Mesenteric fat pad (tissue), 1 donor: ENCODE measurements around the gene MBD4. TPM values are rescaled to one million over a fixed set of nuclear protein-coding genes. Genes with fewer than 3 reads are reported as not detected.

ENCODE experiments used
- DNase-seq: peaks from one replicate; pipeline ENCODE4 v3.0.0-alpha.2; 2020; ENCODE audit warnings: low spot score
- total RNA-seq: library from RNA; stranded (reverse); fragmentation: NEBNext Ultra II Directional; extraction: Animal tissue kit (Norgen Biotek cat#: 25700); gene quantifications from one replicate; pipeline ENCODE4 v1.2.1, GENCODE V29; 2021
- donor health status: DM: yes; HTN: yes; CAD: no.

The MBD4 gene
- total RNA-seq, 1 donor from 2014 or later, result 37.1 TPM

- DNase-seq, result no peak
Observed at GRCh38 chr3:129463716-129464115, 24.0 kb upstream of the MBD4 start.

- DNase-seq, result no peak
Observed at GRCh38 chr3:129463094-129463493, 23.3 kb upstream of the MBD4 start.

GRCh38 chr3:129462361-129462968 lies 22.7 kb upstream of the MBD4 start:
- DNase-seq, result no peak

GRCh38 chr3:129461461-129462146 lies 21.9 kb upstream of the MBD4 start:
- no peak for DNase-seq

- no peak for DNase-seq
Observed at GRCh38 chr3:129461022-129461421, 21.3 kb upstream of the MBD4 start.

GRCh38 chr3:129460572-129460971 lies 20.8 kb upstream of the MBD4 start:
- DNase-seq, result no peak

- no peak for DNase-seq
Observed at GRCh38 chr3:129460155-129460554, 20.4 kb upstream of the MBD4 start.

GRCh38 chr3:129453732-129454131 lies 14.0 kb upstream of the MBD4 start:
- DNase-seq, result no peak

GRCh38 chr3:129449279-129450115 lies 9.7 kb upstream of the MBD4 start:
- no peak for DNase-seq

- no peak for DNase-seq
Observed at GRCh38 chr3:129448186-129448895, 8.6 kb upstream of the MBD4 start.

- DNase-seq, result no peak
Observed at GRCh38 chr3:129446926-129447325, 7.2 kb upstream of the MBD4 start.

GRCh38 chr3:129445471-129445870 lies 5.7 kb upstream of the MBD4 start:
- DNase-seq, result no peak

GRCh38 chr3:129442947-129443346 lies 3.2 kb upstream of the MBD4 start:
- no peak for DNase-seq

- no peak for DNase-seq
Observed at GRCh38 chr3:129442486-129442885, 2.7 kb upstream of the MBD4 start.

- DNase-seq, result no peak
Observed at GRCh38 chr3:129441782-129442181, 2.0 kb upstream of the MBD4 start.

- DNase-seq, result no peak
Observed at GRCh38 chr3:129441215-129441614, 1.5 kb upstream of the MBD4 start.

- no peak for DNase-seq
Observed at GRCh38 chr3:129440618-129441190, 956 bp upstream of the MBD4 start.

- no peak for DNase-seq
Observed at GRCh38 chr3:129439226-129439816, 427 bp downstream of the MBD4 start.

- no peak for DNase-seq
Observed at GRCh38 chr3:129435367-129435766, 4.4 kb downstream of the MBD4 start.

- DNase-seq, result no peak
Observed at GRCh38 chr3:129434140-129434539, 5.6 kb downstream of the MBD4 start.

GRCh38 chr3:129433565-129433964 lies 6.2 kb downstream of the MBD4 start:
- DNase-seq, result no peak
